Ramos (cell line): ENCODE results near the gene AMER2.

Experiments used
- in situ Hi-C: fragments of 300-500 bp; cut with MboI; formaldehyde crosslinking; loops from one replicate; pipeline ENCODE4 v1.14.3; 2022; ENCODE audit warnings: low sequenced_read_pairs; ENCODE audit not compliant: unreplicated experiment

The AMER2 gene

DNA sequence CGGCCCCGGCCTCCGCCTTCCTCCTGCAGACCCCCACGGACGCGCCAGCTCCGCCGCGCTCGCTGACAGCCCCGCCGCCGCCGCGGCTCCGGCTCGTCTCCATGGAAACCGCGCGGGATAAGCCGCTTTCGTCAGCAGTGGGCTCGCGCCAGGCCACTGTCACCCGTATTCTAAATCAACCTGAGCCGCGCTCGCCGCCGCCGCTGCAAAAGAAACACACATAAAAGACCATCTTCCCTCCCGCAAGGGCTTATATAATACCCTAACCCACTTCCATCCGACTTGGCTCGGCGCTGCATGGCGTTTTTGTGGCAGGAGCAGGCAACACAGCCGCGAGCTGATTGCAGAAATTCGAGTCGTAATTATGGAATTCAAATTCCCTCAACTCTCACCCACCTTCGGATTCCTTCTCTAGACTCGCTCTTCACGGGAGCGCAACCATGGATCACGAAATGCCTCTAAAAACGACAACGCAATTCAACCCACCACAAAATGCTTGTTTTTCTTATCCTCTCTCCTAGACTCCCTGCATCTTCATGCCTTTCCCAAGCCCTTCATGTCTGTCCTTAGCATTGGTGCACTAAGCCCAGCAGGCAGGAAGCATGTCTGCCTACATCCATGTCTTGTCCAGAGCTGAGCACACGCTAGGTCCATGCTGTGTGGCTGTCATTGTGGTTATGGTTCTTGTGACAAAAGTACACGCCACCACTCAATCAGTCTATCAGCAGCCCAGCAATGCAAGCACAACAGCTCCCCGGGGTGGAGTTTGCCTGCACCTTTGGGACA lies at the start of gene AMER2:
Gene AMER2, minus strand, starts transcription at position 772 of the 786 bp plus-strand sequence. Its CDS starts 669 bp downstream, at position 103.
- in situ Hi-C loops = no loop called here

DNA sequence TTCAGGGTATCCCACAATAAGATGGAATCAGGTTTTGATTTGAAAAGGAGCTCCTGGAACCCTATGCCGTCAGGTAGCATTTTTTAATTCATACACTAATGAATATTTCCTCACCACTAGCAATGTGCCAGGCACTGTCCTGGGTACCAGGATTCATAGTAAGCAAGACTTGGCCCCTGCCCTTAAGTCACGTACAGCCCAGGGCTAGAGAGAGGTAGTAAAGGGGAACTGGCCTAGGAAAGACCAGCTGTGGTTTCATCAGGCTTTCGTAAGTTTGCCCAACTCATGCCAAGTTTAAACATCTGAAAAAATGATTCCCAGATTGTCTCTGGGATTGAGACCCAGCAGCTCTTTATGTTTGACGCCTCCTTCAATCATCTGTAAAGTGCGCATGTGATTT lies 45.9 kb upstream of the AMER2 start:
- in situ Hi-C loops = no loop called here

GRCh38 chr13:25217023-25217885 lies 45.2 kb upstream of the AMER2 start:
- in situ Hi-C loops = no loop called here

GRCh38 chr13:25215253-25215575 lies 43.1 kb upstream of the AMER2 start:
- in situ Hi-C loops = no loop called here

GRCh38 chr13:25214491-25215252 lies 42.6 kb upstream of the AMER2 start:
- in situ Hi-C loops = no loop called here

DNA sequence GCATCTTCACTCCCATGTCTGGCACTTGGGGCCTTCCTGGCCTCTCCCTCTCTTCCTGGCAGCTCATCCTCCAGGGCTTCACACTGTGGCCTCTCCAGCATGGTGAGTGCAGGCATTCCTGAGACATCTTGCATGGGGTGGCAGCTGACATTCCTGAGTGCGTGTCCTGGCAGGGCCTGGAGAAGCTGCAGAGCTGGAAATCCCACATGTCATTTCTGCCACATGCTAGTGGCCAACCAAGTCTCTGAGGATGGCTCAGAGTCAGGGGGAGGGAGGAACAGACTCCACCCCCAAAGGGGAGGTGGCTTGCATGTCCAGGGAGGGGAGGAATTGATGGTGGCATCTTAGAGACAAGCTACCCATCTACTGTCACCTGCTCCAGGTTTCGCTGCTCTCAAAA lies 41.6 kb upstream of the AMER2 start:
- in situ Hi-C loops = no loop called here

- in situ Hi-C loops = no loop called here
Observed at GRCh38 chr13:25210842-25211569, 38.9 kb upstream of the AMER2 start.

DNA sequence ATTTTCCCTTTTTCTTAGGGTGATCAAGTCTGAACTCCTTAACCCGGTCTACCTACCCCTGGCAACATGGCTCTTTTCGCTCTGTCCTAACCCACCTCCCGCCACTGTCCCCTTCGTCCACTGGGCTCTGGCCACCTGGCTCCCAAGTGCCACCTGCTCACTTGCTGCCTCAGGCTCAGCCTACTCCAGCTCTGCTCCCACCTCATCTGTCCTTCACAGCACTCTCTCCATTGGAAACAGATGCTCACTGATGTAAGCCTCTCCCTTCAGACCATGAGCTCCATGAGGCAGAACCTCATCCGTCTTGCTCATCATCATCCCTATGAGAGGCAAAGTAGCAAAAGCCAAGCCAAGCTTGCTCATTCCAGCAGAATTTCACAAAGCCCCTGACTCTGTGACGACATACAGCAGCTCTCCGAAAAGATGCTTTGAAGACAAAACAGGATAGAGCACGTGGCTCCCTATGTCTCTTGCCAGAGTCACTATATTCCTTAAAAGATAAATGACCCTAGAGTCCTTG lies 35.3 kb upstream of the AMER2 start:
- in situ Hi-C loops = no loop called here

GRCh38 chr13:25204863-25205262 lies 32.8 kb upstream of the AMER2 start:
- in situ Hi-C loops = no loop called here

- in situ Hi-C loops = no loop called here
Observed at GRCh38 chr13:25203127-25203740, 31.1 kb upstream of the AMER2 start.

GRCh38 chr13:25200783-25201182 lies 28.7 kb upstream of the AMER2 start:
- in situ Hi-C loops = no loop called here

GRCh38 chr13:25198647-25199046 lies 26.6 kb upstream of the AMER2 start:
- in situ Hi-C loops = no loop called here

DNA sequence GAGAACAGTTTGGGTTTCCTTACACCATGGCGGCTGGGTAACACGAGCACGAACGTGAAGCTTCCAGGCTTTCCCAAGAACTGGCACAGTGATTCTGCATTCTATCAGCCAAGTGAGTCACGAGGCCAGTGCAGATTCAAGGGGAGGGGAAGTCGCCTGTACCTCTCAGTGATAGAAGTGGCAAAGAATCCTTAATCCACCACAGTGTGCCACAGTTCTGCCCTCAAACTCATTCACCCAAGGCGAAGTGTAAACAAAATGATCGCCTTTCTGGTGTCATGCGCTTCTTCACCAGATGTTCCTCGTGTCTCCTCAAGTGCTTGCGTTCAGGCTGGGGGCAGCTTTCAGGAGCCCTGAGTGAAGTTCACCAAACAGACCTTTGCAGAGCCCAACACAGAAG lies 24.9 kb upstream of the AMER2 start:
- in situ Hi-C loops = no loop called here

DNA sequence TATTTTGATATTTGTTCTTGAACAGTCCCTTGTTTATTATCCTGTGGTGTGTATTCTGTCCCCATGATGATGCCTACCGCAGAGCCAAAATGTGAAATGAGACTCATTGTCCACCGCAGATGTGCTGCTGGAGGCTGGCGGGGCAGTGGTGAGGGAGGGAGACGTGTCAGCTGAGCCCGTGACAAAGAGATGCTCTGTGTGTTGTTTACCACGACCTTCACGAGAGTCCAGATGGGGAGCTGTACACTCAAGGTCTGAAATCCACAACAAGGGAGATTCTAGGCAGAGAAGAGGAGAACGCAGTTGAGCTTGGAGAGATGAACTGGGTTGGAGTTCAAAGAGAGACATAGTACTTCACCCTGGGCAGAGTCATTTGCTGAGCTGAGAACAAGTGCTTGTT lies 20.8 kb upstream of the AMER2 start:
- in situ Hi-C loops = no loop called here

DNA sequence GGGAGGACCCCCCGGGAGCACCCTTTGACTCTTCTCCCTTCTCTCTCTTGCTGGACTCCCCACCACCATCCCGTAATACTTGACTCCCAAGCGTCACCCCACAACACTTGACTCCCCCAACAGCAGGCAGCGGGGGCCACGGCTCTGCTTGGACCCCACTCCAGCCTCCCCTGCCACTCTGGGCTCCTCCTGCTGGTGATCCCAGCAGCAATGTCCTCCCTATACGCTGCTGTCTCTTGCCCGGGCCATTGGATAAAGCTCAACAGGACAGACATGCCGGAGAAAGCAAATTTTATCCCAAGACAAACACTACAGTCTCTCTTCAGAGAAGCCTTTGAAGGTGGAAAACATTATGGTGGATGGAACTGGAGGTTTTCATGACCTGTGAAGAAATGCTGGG lies 20.4 kb upstream of the AMER2 start:
- in situ Hi-C loops = no loop called here

GRCh38 chr13:25192052-25192451 lies 20.0 kb upstream of the AMER2 start:
- in situ Hi-C loops = no loop called here

GRCh38 chr13:25190771-25191170 lies 18.7 kb upstream of the AMER2 start:
- in situ Hi-C loops = no loop called here

DNA sequence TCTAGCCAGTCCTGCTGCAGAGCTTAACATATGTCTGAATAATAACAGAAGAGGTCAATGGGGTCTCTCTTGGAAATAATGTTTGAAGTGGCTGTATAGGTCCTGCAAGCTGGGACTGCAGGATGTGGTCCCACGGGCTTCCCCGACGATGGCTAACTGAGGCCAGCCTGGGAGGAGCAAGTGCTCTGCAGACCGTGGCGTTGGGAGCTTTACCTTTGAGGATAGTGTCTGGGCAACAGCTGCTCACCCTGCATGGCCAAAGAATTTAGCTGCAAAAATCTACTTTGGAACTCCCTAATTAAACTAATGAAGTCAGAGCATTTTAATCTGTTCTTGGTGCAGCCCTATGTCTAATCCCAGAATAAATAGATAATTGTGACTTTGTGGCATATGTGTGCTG lies 18.2 kb upstream of the AMER2 start:
- in situ Hi-C loops = no loop called here

DNA sequence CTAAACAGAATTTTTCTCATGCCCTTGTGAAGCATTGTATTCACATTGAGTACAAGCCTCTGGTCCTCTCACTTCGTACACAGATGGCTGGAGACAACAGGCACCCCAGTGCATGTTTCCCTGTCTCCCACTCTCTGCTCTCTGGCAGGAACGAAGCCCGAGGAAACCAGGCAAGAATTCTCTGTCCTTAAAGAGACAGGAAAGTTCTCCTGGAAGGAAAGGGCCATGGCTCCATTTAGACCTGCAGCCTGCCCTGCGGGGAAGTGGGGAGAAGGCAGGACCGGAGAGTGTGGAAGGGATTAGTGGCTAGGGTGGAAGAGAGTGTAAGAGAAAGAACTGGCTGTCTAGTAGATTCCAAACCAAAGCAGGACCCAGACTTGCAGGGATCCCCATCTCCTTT lies 15.5 kb upstream of the AMER2 start:
- in situ Hi-C loops = no loop called here

- in situ Hi-C loops = no loop called here
Observed at GRCh38 chr13:25186187-25186586, 14.1 kb upstream of the AMER2 start.
